Measurements from ENCODE around the gene PPP1R36.
A peak's percentile ranks its signal among the peaks of the same experiment; 100 is the strongest.
"Not testable (repeated sequence)": the region's sequence is repeated elsewhere in the genome, so short reads cannot be mapped to it uniquely, and the experiment has no call there.

PPP1R36 gene

DNA sequence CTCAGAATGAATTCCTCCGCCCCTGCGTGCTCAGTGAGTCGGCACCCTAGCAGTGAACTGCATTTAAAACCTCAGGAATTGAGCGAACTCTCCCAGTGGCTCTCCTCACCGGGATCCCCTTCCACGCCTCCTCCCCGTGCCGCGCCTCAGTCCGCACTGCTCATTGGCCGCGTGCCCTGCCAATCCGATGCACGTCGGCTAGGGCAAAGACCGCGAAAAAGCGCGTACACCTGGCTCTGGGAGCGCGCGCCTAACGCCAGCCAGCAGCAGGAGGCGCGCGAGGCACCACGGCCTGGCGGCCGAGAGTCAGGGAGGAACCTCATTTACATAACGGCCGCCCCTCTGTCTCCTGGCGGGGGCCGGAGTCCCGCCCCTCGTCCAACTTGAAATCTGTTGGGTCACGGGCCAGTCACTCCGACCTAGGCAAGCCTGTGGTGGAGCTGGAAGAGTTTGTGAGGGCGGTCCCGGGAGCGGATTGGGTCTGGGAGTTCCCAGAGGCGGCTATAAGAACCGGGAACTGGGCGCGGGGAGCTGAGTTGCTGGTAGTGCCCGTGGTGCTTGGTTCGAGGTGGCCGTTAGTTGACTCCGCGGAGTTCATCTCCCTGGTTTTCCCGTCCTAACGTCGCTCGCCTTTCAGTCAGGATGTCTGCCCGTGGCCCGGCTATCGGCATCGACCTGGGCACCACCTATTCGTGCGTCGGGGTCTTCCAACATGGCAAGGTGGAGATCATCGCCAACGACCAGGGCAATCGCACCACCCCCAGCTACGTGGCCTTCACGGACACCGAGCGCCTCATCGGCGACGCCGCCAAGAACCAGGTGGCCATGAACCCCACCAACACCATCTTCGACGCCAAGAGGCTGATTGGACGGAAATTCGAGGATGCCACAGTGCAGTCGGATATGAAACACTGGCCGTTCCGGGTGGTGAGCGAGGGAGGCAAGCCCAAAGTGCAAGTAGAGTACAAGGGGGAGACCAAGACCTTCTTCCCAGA, 9.3 kb upstream of the PPP1R36 start, which contains the start of gene HSPA2:
HSPA2 (plus strand) TSS at position 534 of the 995 bp plus-strand sequence; CDS start at position 643, 109 bp downstream.
- Mint-ChIP-seq H3K27ac (peak within 1 kb of the TSS; percentile 90 to 95), H3K36me3 (ENCODE audit: insufficient read depth) (peaks cover 25% of the 10 kb centered on the region), H3K27me3 (peaks cover 0 to 8% of the 10 kb centered on the region in 2 donors), H3K9me3 (no peaks in the 10 kb centered on the region), H3K4me3 (peak within 1 kb of the TSS; percentile 99), H3K4me1 (ENCODE audit: low read depth in 2 of 2) (peaks cover 28% of the 10 kb centered on the region in 2 donors)
- ATAC-seq (replicated peaks) (peak; percentile 85), DNase-seq (peak; percentile 89 to 90 (median 90))

DNA sequence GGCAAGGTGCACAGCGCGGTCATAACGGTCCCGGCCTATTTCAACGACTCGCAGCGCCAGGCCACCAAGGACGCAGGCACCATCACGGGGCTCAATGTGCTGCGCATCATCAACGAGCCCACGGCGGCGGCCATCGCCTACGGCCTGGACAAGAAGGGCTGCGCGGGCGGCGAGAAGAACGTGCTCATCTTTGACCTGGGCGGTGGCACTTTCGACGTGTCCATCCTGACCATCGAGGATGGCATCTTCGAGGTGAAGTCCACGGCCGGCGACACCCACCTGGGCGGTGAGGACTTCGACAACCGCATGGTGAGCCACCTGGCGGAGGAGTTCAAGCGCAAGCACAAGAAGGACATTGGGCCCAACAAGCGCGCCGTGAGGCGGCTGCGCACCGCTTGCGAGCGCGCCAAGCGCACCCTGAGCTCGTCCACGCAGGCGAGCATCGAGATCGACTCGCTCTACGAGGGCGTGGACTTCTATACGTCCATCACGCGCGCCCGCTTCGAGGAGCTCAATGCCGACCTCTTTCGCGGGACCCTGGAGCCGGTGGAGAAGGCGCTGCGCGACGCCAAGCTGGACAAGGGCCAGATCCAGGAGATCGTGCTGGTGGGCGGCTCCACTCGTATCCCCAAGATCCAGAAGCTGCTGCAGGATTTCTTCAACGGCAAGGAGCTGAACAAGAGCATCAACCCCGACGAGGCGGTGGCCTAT, 8.3 kb upstream of the PPP1R36 start:
- Mint-ChIP-seq H3K9me3 (no peaks in the 10 kb centered on the region), H3K4me1 (ENCODE audit: low read depth in 2 of 2) (peaks cover 28% of the 10 kb centered on the region in 2 donors), H3K4me3 (peak overlapping the region; percentile 99), H3K27ac (peak overlapping the region; percentile 20 to 77), H3K27me3 (peaks cover 0 to 8% of the 10 kb centered on the region in 2 donors), H3K36me3 (ENCODE audit: insufficient read depth) (peaks cover 23% of the 10 kb centered on the region)
- no peak for ATAC-seq (replicated peaks)
- DNase-seq, result no peak

GRCh38 chr14:64541972-64542835, 7.6 kb upstream of the PPP1R36 start:
- H3K4me3 Mint-ChIP-seq, result peak overlapping the region; percentile 99
- peaks cover 25 to 28% of the 10 kb centered on the region in 2 donors for H3K4me1 Mint-ChIP-seq (ENCODE audit: low read depth in 2 of 2)
- H3K9me3 Mint-ChIP-seq, result no peaks in the 10 kb centered on the region
- ATAC-seq (replicated peaks) (no peak), DNase-seq (no peak)
- H3K36me3 Mint-ChIP-seq (ENCODE audit: insufficient read depth), result peaks cover 23% of the 10 kb centered on the region
- H3K27ac Mint-ChIP-seq, result peak overlapping the region; percentile 20 to 77
- H3K27me3 Mint-ChIP-seq, result peaks cover 0 to 8% of the 10 kb centered on the region in 2 donors

GRCh38 chr14:64542836-64543201, 6.9 kb upstream of the PPP1R36 start:
- Mint-ChIP-seq H3K27me3 (peaks cover 0 to 8% of the 10 kb centered on the region in 2 donors), H3K9me3 (no peaks in the 10 kb centered on the region), H3K4me1 (ENCODE audit: low read depth in 2 of 2) (peaks cover 25 to 28% of the 10 kb centered on the region in 2 donors), H3K27ac (no peak overlapping the region), H3K4me3 (peak overlapping the region; percentile 99), H3K36me3 (ENCODE audit: insufficient read depth) (peaks cover 23% of the 10 kb centered on the region)
- DNase-seq (no peak), ATAC-seq (replicated peaks) (no peak)

GRCh38 chr14:64544607-64545312, 5.0 kb upstream of the PPP1R36 start:
- Mint-ChIP-seq H3K27ac (no peak overlapping the region), H3K4me3 (no peak overlapping the region), H3K27me3 (peaks cover 0 to 8% of the 10 kb centered on the region in 2 donors), H3K36me3 (ENCODE audit: insufficient read depth) (peaks cover 22% of the 10 kb centered on the region), H3K4me1 (ENCODE audit: low read depth in 2 of 2) (peaks cover 24 to 28% of the 10 kb centered on the region in 2 donors), H3K9me3 (no peaks in the 10 kb centered on the region)
- ATAC-seq (replicated peaks) (no peak), DNase-seq (no peak)

GRCh38 chr14:64549016-64549415, 745 bp upstream of the PPP1R36 start:
- Mint-ChIP-seq H3K4me1 (ENCODE audit: low read depth in 2 of 2) (peaks cover 6 to 14% of the 10 kb centered on the region in 2 donors), H3K9me3 (no peaks in the 10 kb centered on the region), H3K4me3 (peak overlapping the region; percentile 42 to 54), H3K36me3 (ENCODE audit: insufficient read depth) (no peaks in the 10 kb centered on the region), H3K27me3 (peaks cover 0 to 12% of the 10 kb centered on the region in 2 donors), H3K27ac (no peak overlapping the region)
- no peak for ATAC-seq (replicated peaks)
- DNase-seq, result no peak

DNA sequence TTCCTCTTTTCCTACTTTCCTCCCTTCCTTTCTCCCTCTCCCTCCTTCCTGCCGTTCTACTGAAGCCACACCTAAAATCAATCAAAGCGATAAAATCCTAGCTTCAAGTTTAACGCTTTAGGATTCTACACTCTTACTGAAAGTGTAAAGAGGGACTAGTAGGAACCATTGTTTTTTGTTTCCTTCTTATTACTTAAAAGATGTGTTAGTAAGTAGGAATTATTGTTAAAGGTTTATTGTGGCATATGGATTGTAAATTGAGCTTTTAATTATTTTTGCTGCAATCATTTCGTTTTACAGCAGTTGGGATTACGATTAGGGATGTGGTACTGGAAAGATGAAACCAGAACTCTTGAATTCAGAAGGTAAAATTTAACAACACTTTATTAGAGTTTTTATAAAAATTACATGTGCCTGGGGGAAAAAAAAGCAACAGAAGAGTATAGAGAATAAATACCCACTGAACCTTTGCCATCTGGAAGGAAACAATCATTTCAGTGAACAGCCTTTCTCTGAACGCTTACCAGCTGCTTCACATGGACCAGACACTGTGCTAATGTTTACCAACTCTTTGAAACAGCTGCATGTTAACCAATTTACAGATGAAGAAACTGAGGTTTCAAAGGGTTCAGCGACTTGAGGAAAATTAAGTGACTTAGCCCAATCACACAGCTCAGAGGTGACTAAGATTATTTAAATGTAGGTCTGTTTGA, 1.0 kb downstream of the PPP1R36 start:
- Mint-ChIP-seq H3K36me3 (ENCODE audit: insufficient read depth) (no peaks in the 10 kb centered on the region), H3K4me1 (ENCODE audit: low read depth in 2 of 2) (peaks cover 6 to 14% of the 10 kb centered on the region in 2 donors), H3K27ac (no peak overlapping the region), H3K4me3 (peak overlapping the region; percentile 42 to 70), H3K9me3 (no peaks in the 10 kb centered on the region), H3K27me3 (peaks cover 0 to 12% of the 10 kb centered on the region in 2 donors)
- DNase-seq, result no peak
- no peak for ATAC-seq (replicated peaks)

- H3K27me3 Mint-ChIP-seq, result peaks cover 0 to 12% of the 10 kb centered on the region in 2 donors
These were observed 4.8 kb downstream of the PPP1R36 start for GRCh38 chr14:64554556-64554955.

DNA sequence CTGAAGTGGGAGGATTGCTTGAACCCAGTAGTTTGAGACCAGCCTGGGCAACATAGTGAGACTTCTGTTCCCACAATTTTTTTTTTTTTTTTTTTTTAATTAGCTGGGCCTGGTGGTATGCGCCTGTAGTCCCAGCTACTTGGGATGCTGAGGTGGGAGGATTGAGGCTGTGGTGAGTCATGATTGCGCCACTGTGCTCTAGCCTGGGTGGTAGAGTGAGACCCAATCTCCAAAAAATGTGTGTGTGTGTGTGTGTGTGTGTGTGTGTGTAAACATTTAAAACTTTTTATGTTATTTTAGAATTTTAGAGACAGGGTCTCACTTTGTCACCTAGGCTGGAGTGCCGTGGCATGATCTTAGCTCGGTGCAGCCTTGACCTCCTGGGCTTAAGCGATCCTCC, 6.8 kb downstream of the PPP1R36 start:
- DNase-seq (no peak), ATAC-seq (replicated peaks) (no peak)
- Mint-ChIP-seq H3K27me3 (peaks cover 0 to 6% of the 10 kb centered on the region in 2 donors), H3K36me3 (ENCODE audit: insufficient read depth) (no peaks in the 10 kb centered on the region), H3K4me3 (no peak overlapping the region), H3K27ac (no peak overlapping the region), H3K4me1 (ENCODE audit: low read depth in 2 of 2) (peaks cover 2 to 9% of the 10 kb centered on the region in 2 donors), H3K9me3 (no peaks in the 10 kb centered on the region)

More at GRCh38 chr14:64554556-64554955, 4.8 kb downstream of the PPP1R36 start:
- Mint-ChIP-seq H3K27ac (no peak overlapping the region), H3K36me3 (ENCODE audit: insufficient read depth) (no peaks in the 10 kb centered on the region), H3K4me3 (no peak overlapping the region), H3K9me3 (no peaks in the 10 kb centered on the region), H3K4me1 (ENCODE audit: low read depth in 2 of 2) (peaks cover 0 to 7% of the 10 kb centered on the region in 2 donors)
- ATAC-seq (replicated peaks) (no peak), DNase-seq (no peak)

GRCh38 chr14:64558216-64558615, 8.5 kb downstream of the PPP1R36 start:
- H3K27me3 Mint-ChIP-seq; H3K27ac Mint-ChIP-seq; H3K9me3 Mint-ChIP-seq; H3K36me3 Mint-ChIP-seq (ENCODE audit: insufficient read depth); ATAC-seq (replicated peaks); H3K4me3 Mint-ChIP-seq; DNase-seq: not testable (repeated sequence)
- H3K4me1 Mint-ChIP-seq (ENCODE audit: low read depth in 2 of 2), result peaks cover 3 to 12% of the 10 kb centered on the region in 2 donors

GRCh38 chr14:64561631-64562030, 11.9 kb downstream of the PPP1R36 start:
- H3K4me3 Mint-ChIP-seq, result no peak overlapping the region
- H3K36me3 Mint-ChIP-seq (ENCODE audit: insufficient read depth), result no peaks in the 10 kb centered on the region
- DNase-seq (no peak), ATAC-seq (replicated peaks) (no peak)
- peaks cover 0 to 2% of the 10 kb centered on the region in 2 donors for H3K27me3 Mint-ChIP-seq
- H3K27ac Mint-ChIP-seq, result no peak overlapping the region
- no peaks in the 10 kb centered on the region for H3K9me3 Mint-ChIP-seq
- H3K4me1 Mint-ChIP-seq (ENCODE audit: low read depth in 2 of 2), result peaks cover 3 to 12% of the 10 kb centered on the region in 2 donors

- Mint-ChIP-seq H3K4me1 (ENCODE audit: low read depth in 2 of 2) (peaks cover 3 to 12% of the 10 kb centered on the region in 2 donors), H3K4me3 (no peak overlapping the region), H3K27me3 (peaks cover 0 to 9% of the 10 kb centered on the region in 2 donors), H3K27ac (no peak overlapping the region), H3K36me3 (ENCODE audit: insufficient read depth) (no peaks in the 10 kb centered on the region), H3K9me3 (no peaks in the 10 kb centered on the region)
- DNase-seq, result no peak
- ATAC-seq (replicated peaks), result no peak
These were observed 12.7 kb downstream of the PPP1R36 start for GRCh38 chr14:64562436-64562835.

All from effector memory CD8-positive, alpha-beta T cell (primary cell).